CD14-positive monocyte (primary cell): Measurements from ENCODE around the gene FOXO3. TPM values are rescaled to one million over a fixed set of nuclear protein-coding genes. Genes with fewer than 3 reads are reported as not detected.

ENCODE experiments used
- DNase-seq, 3 donors: peaks; one replicate each; pipeline ENCODE4 v3.0.0-alpha.2; 2011 to 2022
- H2AFZ ChIP-seq: 2 replicates; pipeline ENCODE4 v1.6.0; 2012; ENCODE audit warnings: mild to moderate bottlenecking, low read depth, low read length, inconsistent platforms; ENCODE audit not compliant: insufficient read depth, poor library complexity, severe bottlenecking
- H3K27ac ChIP-seq, 2 donors: 1 replicate in 1 of 2; 2 replicates in 1 of 2; pipeline ENCODE4 v1.5.1; 2012 to 2013; ENCODE audit warnings: low read length in 2 of 2, control low read depth in 1 of 2, inconsistent platforms in 1 of 2, low read depth in 1 of 2, mild to moderate bottlenecking in 1 of 2
- H3K27me3 ChIP-seq, 2 donors: one replicate each; pipeline versions ENCODE4 v1.6.0 to v1.6.1; 2011 to 2013; ENCODE audit warnings: low read length in 2 of 2; ENCODE audit not compliant: control insufficient read depth in 2 of 2, insufficient read depth in 2 of 2
- H3K36me3 ChIP-seq, 2 donors: replicated peaks in 1 of 2; 1 replicate in 1 of 2; 2 replicates in 1 of 2; pipeline versions ENCODE4 v1.5.1 to v1.6.1; 2012 to 2013; ENCODE audit warnings: low read length in 2 of 2, control low read depth in 1 of 2, inconsistent platforms in 1 of 2, mild to moderate bottlenecking in 1 of 2; ENCODE audit not compliant: insufficient read depth in 2 of 2, control insufficient read depth in 1 of 2
- H3K4me1 ChIP-seq, 2 donors: 1 replicate in 1 of 2; 2 replicates in 1 of 2; pipeline versions ENCODE4 v1.5.1 to v1.6.1; 2012 to 2013; ENCODE audit warnings: low read length in 2 of 2, control low read depth in 1 of 2, inconsistent platforms in 1 of 2, mild to moderate bottlenecking in 1 of 2, moderate library complexity in 1 of 2; ENCODE audit not compliant: insufficient read depth in 2 of 2, control insufficient read depth in 1 of 2
- H3K4me2 ChIP-seq: replicated peaks from 2 replicates; pipeline ENCODE3; 2012; ENCODE audit warnings: low read length, moderate library complexity, mild to moderate bottlenecking; ENCODE audit not compliant: poor library complexity, severe bottlenecking; ENCODE audit errors: extremely low read depth
- H3K4me3 ChIP-seq, 3 experiments: fragments of 200-600 bp in 1 of 3; sonication (generic) in 1 of 3; replicated peaks in 1 of 3; 1 replicate in 2 of 3; 2 replicates in 1 of 3; pipeline ENCODE4 v1.5.1; 2011 to 2013; ENCODE audit warnings: low read length in 3 of 3, mild to moderate bottlenecking in 3 of 3, control low read depth in 2 of 3, low read depth in 2 of 3, inconsistent platforms in 1 of 3, moderate library complexity in 1 of 3
- H3K79me2 ChIP-seq: 2 replicates; pipeline ENCODE4 v1.6.0; 2012; ENCODE audit warnings: mild to moderate bottlenecking, control low read depth, inconsistent platforms, low read length, moderate library complexity; ENCODE audit not compliant: insufficient read depth
- H3K9ac ChIP-seq: 2 replicates; pipeline ENCODE4 v1.6.0; 2017; ENCODE audit warnings: low read length, mild to moderate bottlenecking; ENCODE audit not compliant: insufficient read depth, poor library complexity, severe bottlenecking
- H3K9me3 ChIP-seq, 2 donors: replicated peaks in 1 of 2; 1 replicate in 1 of 2; 2 replicates in 1 of 2; pipeline versions ENCODE4 v1.5.1 to v1.6.1; 2012 to 2013; ENCODE audit warnings: low read length in 2 of 2, control low read depth in 1 of 2; ENCODE audit not compliant: control insufficient read depth in 1 of 2, insufficient read depth in 1 of 2
- H4K20me1 ChIP-seq: 2 replicates; pipeline ENCODE4 v1.6.0; 2012; ENCODE audit warnings: mild to moderate bottlenecking, low read length, control low read depth, moderate library complexity; ENCODE audit not compliant: insufficient read depth
- H3K27ac Mint-ChIP-seq, 7 donors: one replicate each; pipeline ENCODE4 v1.8.0; 2020; ENCODE audit warnings: mild to moderate bottlenecking in 7 of 7, mixed read lengths in 7 of 7, moderate library complexity in 6 of 7, inconsistent platforms in 2 of 7
- H3K27me3 Mint-ChIP-seq, 3 donors: one replicate each; pipeline ENCODE4 v1.8.0; 2021 to 2022; ENCODE audit warnings: low read depth in 3 of 3, mild to moderate bottlenecking in 3 of 3, mixed read lengths in 3 of 3, moderate library complexity in 3 of 3, inconsistent platforms in 1 of 3
- H3K36me3 Mint-ChIP-seq, 2 donors: one replicate each; pipeline ENCODE4 v1.8.0; 2020; ENCODE audit warnings: mixed read lengths in 2 of 2, inconsistent platforms in 1 of 2, mild to moderate bottlenecking in 1 of 2
- H3K4me1 Mint-ChIP-seq: one replicate; pipeline ENCODE4 v1.8.0; 2020; ENCODE audit warnings: mild to moderate bottlenecking, mixed read lengths
- H3K4me3 Mint-ChIP-seq, 2 donors: one replicate each; pipeline ENCODE4 v1.8.0; 2020; ENCODE audit warnings: mild to moderate bottlenecking in 2 of 2, mixed read lengths in 2 of 2, moderate library complexity in 1 of 2
- H3K9me3 Mint-ChIP-seq, 7 donors: one replicate each; pipeline ENCODE4 v1.8.0; 2020 to 2022; ENCODE audit warnings: mixed read lengths in 7 of 7, mild to moderate bottlenecking in 6 of 7, moderate library complexity in 6 of 7, inconsistent platforms in 2 of 7
- CTCF ChIP-seq: fragments of 200-600 bp; IDR thresholded peaks from one replicate; pipeline ENCODE4 v1.8.0; 2022; ENCODE audit warnings: antibody characterized with exemption, mild to moderate bottlenecking
- WGBS: methylation state at CpG from one replicate; pipeline ENCODE4 v1.1.5; 2013; ENCODE audit warnings: missing lambda C conversion rate; ENCODE audit not compliant: insufficient coverage; 5-methylcytosine and 5-hydroxymethylcytosine counted together
- intact Hi-C, 2 donors: fragments of 100-400 bp; cut with micrococcal nuclease; formaldehyde crosslinking; loops; one replicate each; pipeline versions ENCODE4 v1.15.0 to v1.15.1; 2023
- polyA plus RNA-seq, 3 donors: library from polyadenylated mRNA; depleted of rRNA in 1 of 3; unstranded in 2 of 3; stranded (reverse) in 1 of 3; fragments of 300-500 nt in 2 of 3; fragments of >200 nt in 1 of 3; fragmentation: Illumina TruSeq in 2 of 3; gene quantifications; 1 replicate in 2 of 3; 2 replicates in 1 of 3; pipeline ENCODE4 v1.2.3, GENCODE V29; 2012 to 2021

FOXO3 gene
- polyA plus RNA-seq, 3 donors = 15.4 to 23.2 (median 17.5) TPM

DNA sequence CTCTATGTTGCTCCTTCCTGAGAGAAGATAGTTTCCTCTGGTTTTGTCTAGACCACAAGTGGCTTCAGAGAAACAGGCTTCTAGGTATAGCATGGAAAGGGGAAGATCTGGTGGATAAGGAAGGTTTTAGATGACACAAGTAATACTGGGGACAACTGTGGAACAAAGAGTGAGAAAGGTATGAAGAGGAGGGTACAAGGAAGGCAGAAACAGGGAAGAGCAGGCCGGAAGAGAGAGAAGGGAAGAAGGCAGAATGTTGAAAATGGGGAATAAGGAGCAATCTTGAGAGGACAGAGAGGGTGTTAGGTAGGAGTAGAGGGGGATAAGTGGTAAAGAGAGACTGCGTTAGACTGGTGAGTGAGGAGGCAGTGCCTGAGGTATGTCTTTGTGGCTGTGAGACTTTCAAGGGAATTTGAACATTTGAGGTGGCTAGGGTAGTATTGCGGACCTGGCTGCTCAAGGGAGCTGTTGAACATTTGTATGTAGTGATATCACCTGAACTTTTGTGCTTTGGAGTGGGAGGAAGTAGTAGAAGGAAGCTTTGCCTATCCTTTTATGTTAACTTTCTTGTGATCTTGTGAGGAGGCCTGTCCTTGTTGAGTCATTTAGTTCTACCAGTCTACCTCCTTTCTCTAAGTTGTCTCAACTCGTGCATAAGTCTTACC is 69.5 kb downstream of the FOXO3 start:
- Mint-ChIP-seq H3K9me3 (no peaks in the 10 kb centered on the region), H3K36me3 (peaks cover 3 to 9% of the 10 kb centered on the region in 2 donors), H3K4me1 (peaks cover 62% of the 10 kb centered on the region), H3K27me3 (no peaks in the 10 kb centered on the region), H3K27ac (peak overlapping the region in 6 of 7 donors; percentile 13 to 89 (median 63)), H3K4me3 (no peak overlapping the region)
- DNase-seq = peak; percentile 19 to 35 (median 28)
- Histone ChIP-seq H3K4me2 (no peak overlapping the region), H2AFZ (no peak overlapping the region), H3K36me3 (no peaks in the 10 kb centered on the region), H3K4me1 (peaks cover 10 to 38% of the 10 kb centered on the region in 2 donors), H3K27me3 (no peaks in the 10 kb centered on the region), H3K4me3 (no peak overlapping the region), H3K27ac (no peak overlapping the region), H3K79me2 (peaks cover 88% of the 10 kb centered on the region), H3K9ac (no peak overlapping the region), H3K9me3 (no peaks in the 10 kb centered on the region), H4K20me1 (peaks cover 98% of the 10 kb centered on the region)
- intact Hi-C loops = no loop called here
- 90% methylated on average over 2 of the region's 4 CpGs for WGBS
- no peak for TF ChIP-seq CTCF

- DNase-seq = no peak
- H4K20me1 ChIP-seq = peaks cover 99% of the 10 kb centered on the region
- H3K27me3 ChIP-seq = no peaks in the 10 kb centered on the region
- Mint-ChIP-seq H3K27ac (no peak overlapping the region), H3K9me3 (no peaks in the 10 kb centered on the region), H3K27me3 (no peaks in the 10 kb centered on the region), H3K36me3 (peaks cover 2 to 8% of the 10 kb centered on the region in 2 donors), H3K4me3 (no peak overlapping the region), H3K4me1 (peaks cover 72% of the 10 kb centered on the region)
- no peak overlapping the region for H3K4me2 ChIP-seq
- H3K4me3 ChIP-seq = no peak overlapping the region
- no peak overlapping the region for H3K27ac ChIP-seq
- H2AFZ ChIP-seq = no peak overlapping the region
- H3K36me3 ChIP-seq = no peaks in the 10 kb centered on the region
- H3K4me1 ChIP-seq = peaks cover 21 to 53% of the 10 kb centered on the region in 2 donors
- H3K9ac ChIP-seq = no peak overlapping the region
- intact Hi-C loops = no loop called here
- peaks cover 88% of the 10 kb centered on the region for H3K79me2 ChIP-seq
- no peaks in the 10 kb centered on the region for H3K9me3 ChIP-seq
- TF ChIP-seq CTCF = no peak
- 80% methylated on average over 1 of the region's 5 CpGs for WGBS
These were observed 71.7 kb downstream of the FOXO3 start for GRCh38 chr6:108632441-108632840.
